ENCODE data around the gene CREB5. TPM values are rescaled to one million over a fixed set of nuclear protein-coding genes. Genes with fewer than 3 reads are reported as not detected.

Gene CREB5
- total and polyA plus RNA-seq, 2 of the 13 experiments (the other 11 are each of a cell fraction or from before 2014, with no cell fraction given), result 0.38 to 0.71 TPM

GRCh38 chr7:28842769-28843295 lies 430.5 kb downstream of the CREB5 start:
- intact Hi-C loops (cut with micrococcal nuclease; ENCODE audit: unreplicated experiment), result no loop called here
- POLR2A ChIA-PET, result no interaction called here

More at GRCh38 chr7:28842769-28843295, 430.5 kb downstream of the CREB5 start:
- Histone ChIP-seq H3K79me2 (ENCODE audit: insufficient read depth, low read length) (no peaks in the 10 kb centered on the region), H3K9me3 (ENCODE audit: low read length) (no peaks in the 10 kb centered on the region), H3K4me3 (replicated peaks in 1 of 3; ENCODE audit: insufficient read depth in 1 of 3, low read depth in 2 of 3, low read length in 3 of 3) (no peak overlapping the region), H3K36me3 (replicated peaks in 1 of 2; ENCODE audit: control insufficient read depth in 1 of 2, insufficient read depth in 2 of 2, low read length in 2 of 2) (no peaks in the 10 kb centered on the region), H3K9ac (ENCODE audit: insufficient read depth, low read depth, low read length) (no peak overlapping the region), H2AFZ (ENCODE audit: low read length) (no peak overlapping the region), H3K4me2 (ENCODE audit: low read depth, low read length) (no peak overlapping the region), H3K4me1 (ENCODE audit: insufficient read depth, low read length) (no peaks in the 10 kb centered on the region), H3K27ac (ENCODE audit: extremely low read length, insufficient read depth, low read length) (no peak overlapping the region), H4K20me1 (ENCODE audit: insufficient read depth, low read length) (no peaks in the 10 kb centered on the region), H3K27me3 (ENCODE audit: control insufficient read depth in 1 of 2, insufficient read depth in 2 of 2, low read length in 2 of 2) (peaks cover 0 to 21% of the 10 kb centered on the region in 2 experiments; a peak in 2 of 5 replicates)
- TF ChIP-seq RXRA (CRISPR knock-in tag; IDR thresholded peaks at IDR 0.05) (no peak), ETV6 (CRISPR knock-in tag; conservative IDR thresholded peaks at IDR 0.05) (no peak), NFYC (CRISPR knock-in tag; IDR thresholded peaks at IDR 0.05) (no peak), ZNF775 (CRISPR knock-in tag; IDR thresholded peaks at IDR 0.05; ENCODE audit: borderline replicate concordance) (no peak), GTF3A (CRISPR knock-in tag; conservative IDR thresholded peaks at IDR 0.05) (no peak), CENPX (CRISPR knock-in tag; IDR thresholded peaks at IDR 0.05) (no peak), NFKBIZ (CRISPR knock-in tag; IDR thresholded peaks at IDR 0.05) (no peak), ZNF574 (CRISPR knock-in tag; IDR thresholded peaks at IDR 0.05) (no peak), YY1 (IDR thresholded peaks at IDR 0.05; ENCODE audit: insufficient read depth, insufficient replicate concordance, low read depth, low read length) (no peak), SMARCE1 (IDR thresholded peaks at IDR 0.05; ENCODE audit: borderline replicate concordance) (no peak), JARID2 (CRISPR knock-in tag; IDR thresholded peaks at IDR 0.05; ENCODE audit: insufficient replicate concordance) (no peak), XRCC5 (optimal IDR thresholded peaks at IDR 0.05; ENCODE audit: low read length) (no peak)
- TF ChIP-seq, protein P1, sequence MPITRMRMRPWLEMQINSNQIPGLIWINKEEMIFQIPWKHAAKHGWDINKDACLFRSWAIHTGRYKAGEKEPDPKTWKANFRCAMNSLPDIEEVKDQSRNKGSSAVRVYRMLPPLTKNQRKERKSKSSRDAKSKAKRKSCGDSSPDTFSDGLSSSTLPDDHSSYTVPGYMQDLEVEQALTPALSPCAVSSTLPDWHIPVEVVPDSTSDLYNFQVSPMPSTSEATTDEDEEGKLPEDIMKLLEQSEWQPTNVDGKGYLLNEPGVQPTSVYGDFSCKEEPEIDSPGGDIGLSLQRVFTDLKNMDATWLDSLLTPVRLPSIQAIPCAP (CRISPR knock-in tag; IDR thresholded peaks at IDR 0.05; ENCODE audit: low read depth), result no peak
- TF ChIP-seq, protein P2, sequence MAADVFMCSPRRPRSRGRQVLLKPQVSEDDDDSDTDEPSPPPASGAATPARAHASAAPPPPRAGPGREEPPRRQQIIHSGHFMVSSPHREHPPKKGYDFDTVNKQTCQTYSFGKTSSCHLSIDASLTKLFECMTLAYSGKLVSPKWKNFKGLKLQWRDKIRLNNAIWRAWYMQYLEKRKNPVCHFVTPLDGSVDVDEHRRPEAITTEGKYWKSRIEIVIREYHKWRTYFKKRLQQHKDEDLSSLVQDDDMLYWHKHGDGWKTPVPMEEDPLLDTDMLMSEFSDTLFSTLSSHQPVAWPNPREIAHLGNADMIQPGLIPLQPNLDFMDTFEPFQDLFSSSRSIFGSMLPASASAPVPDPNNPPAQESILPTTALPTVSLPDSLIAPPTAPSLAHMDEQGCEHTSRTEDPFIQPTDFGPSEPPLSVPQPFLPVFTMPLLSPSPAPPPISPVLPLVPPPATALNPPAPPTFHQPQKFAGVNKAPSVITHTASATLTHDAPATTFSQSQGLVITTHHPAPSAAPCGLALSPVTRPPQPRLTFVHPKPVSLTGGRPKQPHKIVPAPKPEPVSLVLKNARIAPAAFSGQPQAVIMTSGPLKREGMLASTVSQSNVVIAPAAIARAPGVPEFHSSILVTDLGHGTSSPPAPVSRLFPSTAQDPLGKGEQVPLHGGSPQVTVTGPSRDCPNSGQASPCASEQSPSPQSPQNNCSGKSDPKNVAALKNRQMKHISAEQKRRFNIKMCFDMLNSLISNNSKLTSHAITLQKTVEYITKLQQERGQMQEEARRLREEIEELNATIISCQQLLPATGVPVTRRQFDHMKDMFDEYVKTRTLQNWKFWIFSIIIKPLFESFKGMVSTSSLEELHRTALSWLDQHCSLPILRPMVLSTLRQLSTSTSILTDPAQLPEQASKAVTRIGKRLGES (CRISPR knock-in tag; IDR thresholded peaks at IDR 0.05; ENCODE audit: borderline replicate concordance), result no peak
- CTCF ChIA-PET (ENCODE audit: low intra/inter-chr PET ratio, low total read pairs), result no interaction called here
- WGBS (ENCODE audit: low lambda C conversion rate), result 4% methylated on average over 1 of the region's 1 CpG
- FAIRE-seq (no peak), DNase-seq (ENCODE audit: low spot score) (no peak), ATAC-seq (no peak)
- BruUV-seq (replicated peaks), result no TSS peak
- in situ Hi-C loops (cut with HindIII; ENCODE audit: extremely low pct_ligation_motif_present, low pct_unique_long_range_greater_than_20kb), result no loop called here
